K562 (cell line): ENCODE measurements around the gene HPD. TPM values are rescaled to one million over a fixed set of nuclear protein-coding genes. Genes with fewer than 3 reads are reported as not detected.

Experiments
- ARID4B ChIP-seq: sonication (generic); formaldehyde crosslinking; IDR thresholded peaks from 2 replicates; pipeline ENCODE4 v1.8.0; 2022; ENCODE audit warnings: mild to moderate bottlenecking, missing genetic modification reagents
- CCNT2 ChIP-seq: IDR thresholded peaks from 2 replicates; pipeline ENCODE4 v1.6.1; 2011; ENCODE audit warnings: borderline replicate concordance, low read depth, mild to moderate bottlenecking, moderate library complexity, mixed read lengths, low read length; ENCODE audit not compliant: insufficient read length; ENCODE audit errors: extremely low read depth
- GATA2 ChIP-seq: sonication (generic); formaldehyde crosslinking; IDR thresholded peaks from 2 replicates; pipeline ENCODE4 v1.4.0; 2020; ENCODE audit warnings: mild to moderate bottlenecking, missing genetic modification reagents
- HDAC8 ChIP-seq: fragments of 450-650 bp; IDR thresholded peaks from 2 replicates; pipeline ENCODE4 v1.6.1; 2016; ENCODE audit warnings: mild to moderate bottlenecking, missing genetic modification characterization, moderate library complexity, missing compliant biosample characterization
- HIVEP1 ChIP-seq: fragments of 250-450 bp; sonication (Bioruptor Pico); IDR thresholded peaks from 2 replicates; pipeline ENCODE4 v1.4.0; 2020; ENCODE audit warnings: mild to moderate bottlenecking
- HNRNPUL1 ChIP-seq: fragments of 200-400 bp; formaldehyde crosslinking; IDR thresholded peaks from 2 replicates; pipeline ENCODE4 v1.6.1; 2017; ENCODE audit warnings: low read length
- KAT8 ChIP-seq: fragments of 450-650 bp; IDR thresholded peaks from 2 replicates; pipeline ENCODE4 v1.6.1; 2016; ENCODE audit warnings: low read depth, mild to moderate bottlenecking
- KDM1A ChIP-seq, 2 experiments: fragments of 450-650 bp; IDR thresholded peaks; 2 replicates each; pipeline ENCODE4 v1.6.1; 2016; ENCODE audit warnings: mild to moderate bottlenecking in 2 of 2
- MBD2 ChIP-seq: sonication (generic); IDR thresholded peaks from 2 replicates; pipeline ENCODE4 v1.6.1; 2016; ENCODE audit warnings: low read depth, borderline replicate concordance
- MECOM ChIP-seq: fragments of 250-450 bp; sonication (Bioruptor Pico); IDR thresholded peaks from 2 replicates; pipeline ENCODE4 v1.8.0; 2022; ENCODE audit warnings: inconsistent platforms
- MYNN ChIP-seq, 2 experiments: sonication (generic); formaldehyde crosslinking in 1 of 2; IDR thresholded peaks; 2 replicates each; pipeline versions ENCODE4 v1.5.0 to v1.6.1; 2016 to 2020; ENCODE audit warnings: antibody characterized with exemption in 1 of 2, missing genetic modification reagents in 1 of 2
- POLR2G ChIP-seq: fragments of 200-400 bp; formaldehyde crosslinking; IDR thresholded peaks from 2 replicates; pipeline ENCODE4 v1.6.1; 2017; ENCODE audit warnings: low read depth, mild to moderate bottlenecking, antibody characterized with exemption, low read length, moderate library complexity
- PTBP1 ChIP-seq: fragments of 200-400 bp; formaldehyde crosslinking; IDR thresholded peaks from 2 replicates; pipeline ENCODE4 v1.6.1; 2017; ENCODE audit warnings: low read depth, low read length
- RAD51 ChIP-seq: fragments of 450-650 bp; IDR thresholded peaks from 2 replicates; pipeline ENCODE4 v1.7.1; 2016; ENCODE audit warnings: low read depth, mild to moderate bottlenecking, borderline replicate concordance
- RFX1 ChIP-seq: fragments of 450-650 bp; IDR thresholded peaks from 2 replicates; pipeline ENCODE4 v1.6.1; 2016; ENCODE audit warnings: mild to moderate bottlenecking, moderate library complexity
- ZNF212 ChIP-seq: fragments of 450-650 bp; formaldehyde crosslinking; IDR thresholded peaks from 2 replicates; pipeline ENCODE4 v1.4.0; 2020; ENCODE audit warnings: mild to moderate bottlenecking
- ZNF280A ChIP-seq: fragments of 450-650 bp; IDR thresholded peaks from 2 replicates; pipeline ENCODE4 v1.6.1; 2018; ENCODE audit warnings: mild to moderate bottlenecking, low read depth; ENCODE audit not compliant: partially characterized antibody
- polyA plus RNA-seq, 8 experiments: library from polyadenylated mRNA; depleted of rRNA in 4 of 8; stranded (reverse) in 5 of 8; unstranded in 3 of 8; fragments of >200 nt; fragmentation: Nextera tagmentation in 2 of 8; fragmentation: Illumina TruSeq in 1 of 8; extraction: Ambion mirVana in 2 of 8; extraction: Trizol in 1 of 8; gene quantifications; 2 replicates each; pipeline versions ENCODE4 v1.2.1 to v1.2.3, GENCODE V29; 2011 to 2014; ENCODE audit warnings: inconsistent platforms in 1 of 8, missing spikeins in 1 of 8
- total RNA-seq, 7 experiments: library from RNA; depleted of rRNA in 6 of 7; stranded (reverse); fragments of >200 nt in 6 of 7; fragmentation: Illumina TruSeq in 2 of 7; extraction: Trizol in 2 of 7; gene quantifications; 2 replicates each; pipeline versions ENCODE4 v1.2.1 to v1.2.3, GENCODE V29; 2011 to 2021; ENCODE audit warnings: low replicate concordance in 1 of 7
- TF ChIP-seq, protein P1 (sequence below): sonication (generic); formaldehyde crosslinking; IDR thresholded peaks from 2 replicates; pipeline ENCODE4 v1.9.0; 2022; ENCODE audit warnings: mild to moderate bottlenecking, missing genetic modification reagents
- TF ChIP-seq, protein P2 (sequence below): sonication (generic); formaldehyde crosslinking; IDR thresholded peaks from 2 replicates; pipeline ENCODE4 v1.8.1; 2022; ENCODE audit warnings: missing genetic modification reagents
- TF ChIP-seq, protein P3 (sequence below): fragments of 250-450 bp; sonication (Bioruptor Pico); IDR thresholded peaks from 2 replicates; pipeline ENCODE4 v1.9.0; 2021; ENCODE audit warnings: mild to moderate bottlenecking

The HPD gene
- total and polyA plus RNA-seq, 9 of the 15 experiments (the other 6 are each of a cell fraction or from before 2014, with no cell fraction given): 0.06 to 0.29 (median 0.07) TPM; not detected in 4

DNA sequence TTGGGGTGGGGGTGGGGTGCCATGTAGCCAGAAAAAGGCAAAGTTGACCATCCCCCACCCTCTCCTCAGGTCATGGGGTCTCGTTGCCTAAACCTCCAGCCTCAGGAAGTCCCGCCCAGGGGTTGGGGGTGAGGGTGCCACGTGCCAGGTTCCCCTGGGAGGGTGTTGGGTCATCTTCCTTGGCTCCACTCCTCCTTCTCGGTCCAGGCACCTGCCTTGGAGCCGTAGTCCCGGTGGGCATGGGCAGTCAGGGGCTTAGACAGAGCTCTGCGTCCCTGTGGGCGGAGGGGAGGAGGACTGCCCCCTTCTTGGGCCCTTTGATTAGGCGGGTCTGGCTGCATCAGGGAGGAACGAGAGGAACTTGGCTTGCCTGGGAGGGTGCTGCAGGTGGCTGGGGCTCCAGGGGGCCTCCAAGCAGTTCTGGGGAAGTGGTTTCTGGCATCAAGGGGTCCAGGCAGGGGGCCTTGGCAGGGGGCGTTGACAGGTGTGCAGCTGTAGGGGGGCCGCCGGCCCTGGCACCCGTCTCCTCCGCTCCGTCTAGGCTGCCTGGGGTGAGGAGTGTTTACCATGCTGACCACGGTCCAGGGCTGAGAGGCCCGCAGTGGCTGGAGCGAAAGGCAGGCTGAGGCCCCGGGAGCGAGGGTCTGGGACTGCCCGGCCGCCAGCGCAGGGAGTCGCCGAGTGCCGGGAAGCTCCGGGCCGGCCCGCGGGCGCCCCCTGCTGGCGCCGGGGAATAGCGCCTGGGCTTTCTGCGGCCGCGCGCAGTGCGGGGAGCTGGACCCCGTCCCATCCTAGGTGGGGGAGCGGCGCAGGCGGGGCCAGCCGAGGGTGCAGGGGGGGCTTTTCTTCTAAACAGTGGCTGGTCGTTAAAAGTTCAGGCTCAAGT, 47.0 kb downstream of the HPD start (continued):
- TF ChIP-seq RFX1: no peak
- TF ChIP-seq ARID4B (CRISPR knock-in tag): peak; percentile 38
- no peak for TF ChIP-seq PTBP1
- TF ChIP-seq POLR2G: peak; percentile 78
- TF ChIP-seq MBD2: no peak
- no peak for TF ChIP-seq HDAC8
- TF ChIP-seq HNRNPUL1: no peak
- TF ChIP-seq ZNF212 (CRISPR knock-in tag): no peak
- no peak for TF ChIP-seq KAT8
- no peak for TF ChIP-seq HIVEP1 (CRISPR knock-in tag)
- TF ChIP-seq CCNT2: peak; percentile 85
- no peak for TF ChIP-seq ZNF280A
- TF ChIP-seq MYNN (IDR thresholded peaks at IDR 0.05): no peak
- TF ChIP-seq MYNN (CRISPR knock-in tag; IDR thresholded peaks at IDR 0.05): no peak
- TF ChIP-seq, protein P1, sequence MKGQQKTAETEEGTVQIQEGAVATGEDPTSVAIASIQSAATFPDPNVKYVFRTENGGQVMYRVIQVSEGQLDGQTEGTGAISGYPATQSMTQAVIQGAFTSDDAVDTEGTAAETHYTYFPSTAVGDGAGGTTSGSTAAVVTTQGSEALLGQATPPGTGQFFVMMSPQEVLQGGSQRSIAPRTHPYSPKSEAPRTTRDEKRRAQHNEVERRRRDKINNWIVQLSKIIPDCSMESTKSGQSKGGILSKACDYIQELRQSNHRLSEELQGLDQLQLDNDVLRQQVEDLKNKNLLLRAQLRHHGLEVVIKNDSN (CRISPR knock-in tag): 0 out of 2 replicates have a peak, but pooled peaks have one; percentile 35
- no peak for TF ChIP-seq MECOM (CRISPR knock-in tag)
- TF ChIP-seq, protein P2, sequence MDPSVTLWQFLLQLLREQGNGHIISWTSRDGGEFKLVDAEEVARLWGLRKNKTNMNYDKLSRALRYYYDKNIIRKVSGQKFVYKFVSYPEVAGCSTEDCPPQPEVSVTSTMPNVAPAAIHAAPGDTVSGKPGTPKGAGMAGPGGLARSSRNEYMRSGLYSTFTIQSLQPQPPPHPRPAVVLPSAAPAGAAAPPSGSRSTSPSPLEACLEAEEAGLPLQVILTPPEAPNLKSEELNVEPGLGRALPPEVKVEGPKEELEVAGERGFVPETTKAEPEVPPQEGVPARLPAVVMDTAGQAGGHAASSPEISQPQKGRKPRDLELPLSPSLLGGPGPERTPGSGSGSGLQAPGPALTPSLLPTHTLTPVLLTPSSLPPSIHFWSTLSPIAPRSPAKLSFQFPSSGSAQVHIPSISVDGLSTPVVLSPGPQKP (CRISPR knock-in tag): no peak
- TF ChIP-seq GATA2: no peak
- TF ChIP-seq, protein P3, sequence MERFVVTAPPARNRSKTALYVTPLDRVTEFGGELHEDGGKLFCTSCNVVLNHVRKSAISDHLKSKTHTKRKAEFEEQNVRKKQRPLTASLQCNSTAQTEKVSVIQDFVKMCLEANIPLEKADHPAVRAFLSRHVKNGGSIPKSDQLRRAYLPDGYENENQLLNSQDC (CRISPR knock-in tag): no peak
- no peak for TF ChIP-seq KDM1A (IDR thresholded peaks at IDR 0.05)
- no peak for TF ChIP-seq RAD51
